Tibial nerve (tissue), 4 donors: Measurements from ENCODE around the gene SLC7A5. TPM values are rescaled to one million over a fixed set of nuclear protein-coding genes. Genes with fewer than 3 reads are reported as not detected.
"Not testable (repeated sequence)": the region's sequence is repeated elsewhere in the genome, so short reads cannot be mapped to it uniquely, and the experiment has no call there.

Source experiments
- DNase-seq, 2 donors: peaks; one replicate each; pipeline ENCODE4 v3.0.0-alpha.2; 2019; ENCODE audit warnings: low spot score in 2 of 2
- H3K27ac ChIP-seq, 4 donors: fragments of 200-600 bp; sonication (generic) in 3 of 4; one replicate each; pipeline ENCODE4 v1.5.1; 2017 to 2019; ENCODE audit warnings: mild to moderate bottlenecking in 1 of 4
- H3K27me3 ChIP-seq, 2 donors: fragments of 200-600 bp; sonication (generic) in 1 of 2; one replicate each; pipeline versions ENCODE4 v1.5.1 to v1.6.0; 2017 to 2019
- H3K36me3 ChIP-seq, 3 donors: fragments of 200-600 bp; sonication (generic); one replicate each; pipeline ENCODE4 v1.5.1; 2018 to 2019
- H3K4me1 ChIP-seq, 4 donors: fragments of 200-600 bp; sonication (generic) in 3 of 4; one replicate each; pipeline ENCODE4 v1.5.1; 2017 to 2019
- H3K4me3 ChIP-seq, 4 donors: fragments of 200-600 bp; sonication (generic) in 3 of 4; one replicate each; pipeline ENCODE4 v1.5.1; 2017 to 2019; ENCODE audit warnings: mild to moderate bottlenecking in 1 of 4, moderate library complexity in 1 of 4
- H3K9me3 ChIP-seq, 4 donors: fragments of 200-600 bp; sonication (generic) in 3 of 4; one replicate each; pipeline ENCODE4 v1.5.1; 2017 to 2019
- EP300 ChIP-seq, 2 donors: sonication (generic); formaldehyde crosslinking; IDR thresholded peaks; one replicate each; pipeline ENCODE4 v1.6.1; 2017; ENCODE audit warnings: antibody characterized with exemption in 2 of 2, mild to moderate bottlenecking in 1 of 2
- POLR2A ChIP-seq, 2 donors: fragments of 450-650 bp; IDR thresholded peaks; one replicate each; pipeline ENCODE4 v1.6.1; 2017; ENCODE audit warnings: antibody characterized with exemption in 2 of 2, mild to moderate bottlenecking in 2 of 2, moderate library complexity in 2 of 2
- WGBS, 2 donors: methylation state at CpG; one replicate each; pipeline ENCODE4 v1.1.5; 2018; 5-methylcytosine and 5-hydroxymethylcytosine counted together
- total RNA-seq, 4 donors: library from RNA; depleted of rRNA; stranded (reverse); fragments of >200 nt; gene quantifications; one replicate each; pipeline ENCODE4 v1.1.0, GENCODE V29; 2016
- TF ChIP-seq, protein P1 (sequence below), 5 experiments: fragments of 200-600 bp in 3 of 5; fragments of 450-650 bp in 2 of 5; sonication (generic) in 3 of 5; IDR thresholded peaks; one replicate each; pipeline ENCODE4 v1.5.1; 2016 to 2019; ENCODE audit warnings: antibody characterized with exemption in 5 of 5, mild to moderate bottlenecking in 3 of 5, moderate library complexity in 2 of 5

The SLC7A5 gene
- total RNA-seq, 4 donors from 2014 or later: 5.5 to 6.6 (median 6.0) TPM

DNA sequence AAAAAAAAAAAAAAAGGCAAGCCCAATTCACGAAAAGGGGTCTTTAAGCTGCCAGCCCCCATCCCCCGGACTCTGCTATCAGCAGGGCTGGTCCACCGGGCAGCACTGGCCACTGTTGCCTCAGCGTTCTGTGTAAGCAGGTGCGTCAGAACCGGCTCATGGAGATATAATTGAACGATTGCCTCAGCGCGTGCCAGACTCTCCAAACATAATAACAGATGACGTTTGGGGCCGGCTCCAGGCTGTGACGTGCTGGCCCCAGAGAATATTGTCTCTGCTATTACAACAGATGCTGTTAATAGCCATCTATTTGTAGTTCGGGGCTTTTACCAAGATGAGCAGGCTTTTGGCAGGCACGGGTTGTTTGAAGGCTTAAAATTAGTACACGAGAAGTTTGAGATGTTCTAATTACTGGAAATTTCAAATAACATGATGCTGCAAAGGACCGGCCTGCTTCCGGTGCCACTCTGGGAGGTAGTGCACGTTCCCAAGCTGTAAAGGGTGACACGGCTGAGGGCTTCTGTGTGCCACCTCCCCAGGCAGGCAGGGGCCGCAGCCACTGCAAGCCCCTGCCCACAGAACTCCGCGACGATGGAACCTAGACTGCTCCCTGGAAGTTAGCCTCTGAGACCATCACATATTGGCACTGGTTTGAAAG is 41.9 kb upstream of the SLC7A5 start:
- peak; percentile 86 to 92 for DNase-seq
- Histone ChIP-seq H3K27ac (peak overlapping the region in 2 of 4 donors; percentile 28 to 59), H3K27me3 (peaks cover 0 to 18% of the 10 kb centered on the region in 2 donors)
- peak; percentile 45 to 72 for TF ChIP-seq EP300 (IDR thresholded peaks at IDR 0.05)
- not testable (repeated sequence) for H3K4me1 ChIP-seq, H3K4me3 ChIP-seq, H3K36me3 ChIP-seq, H3K9me3 ChIP-seq
- 52 to 67% methylated on average over 20 to 22 of the region's 23 CpGs for WGBS, 2 donors

DNA sequence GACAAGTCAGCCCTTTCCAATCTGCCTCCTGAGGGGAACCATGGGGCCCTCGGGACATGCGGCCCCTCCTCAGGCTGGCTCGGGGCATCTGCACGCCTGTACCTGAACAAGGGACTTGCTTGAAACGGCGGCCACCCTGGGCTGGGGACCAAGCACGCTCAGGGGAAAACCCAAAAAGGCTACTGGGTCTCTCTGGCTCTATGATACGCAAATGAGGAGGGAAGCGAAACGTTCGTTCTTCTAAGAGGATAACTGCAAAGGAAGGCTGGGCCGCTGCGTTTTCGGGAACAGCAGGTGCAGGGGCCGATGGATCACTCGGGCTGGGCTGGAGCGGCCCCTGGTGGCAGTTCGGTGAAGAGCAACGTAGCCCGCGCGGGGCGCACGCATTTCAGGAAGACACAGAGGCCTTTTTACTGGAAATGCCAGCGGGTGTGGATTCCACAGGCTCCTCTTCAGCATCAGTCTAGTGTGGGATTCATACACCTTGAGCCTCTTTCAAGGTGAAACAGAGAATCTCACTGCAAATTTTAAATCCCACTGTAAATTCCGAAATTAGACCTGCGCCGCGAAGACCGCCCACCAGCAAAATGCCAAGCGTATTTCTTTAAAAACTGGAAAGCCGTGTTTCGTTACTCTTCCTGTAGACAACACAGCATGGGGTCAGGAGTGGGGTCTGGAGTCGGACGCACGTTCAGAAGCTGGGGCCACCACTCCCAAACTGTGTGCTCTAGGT is 40.1 kb upstream of the SLC7A5 start:
- DNase-seq: peak; percentile 57 to 76
- WGBS, 2 donors: 32% methylated on average over 36 of the region's 36 CpGs
- not testable (repeated sequence) for H3K4me1 ChIP-seq, H3K9me3 ChIP-seq, H3K36me3 ChIP-seq, H3K27ac ChIP-seq, H3K4me3 ChIP-seq
- peaks cover 0 to 18% of the 10 kb centered on the region in 2 donors for H3K27me3 ChIP-seq
- TF ChIP-seq, protein P1, sequence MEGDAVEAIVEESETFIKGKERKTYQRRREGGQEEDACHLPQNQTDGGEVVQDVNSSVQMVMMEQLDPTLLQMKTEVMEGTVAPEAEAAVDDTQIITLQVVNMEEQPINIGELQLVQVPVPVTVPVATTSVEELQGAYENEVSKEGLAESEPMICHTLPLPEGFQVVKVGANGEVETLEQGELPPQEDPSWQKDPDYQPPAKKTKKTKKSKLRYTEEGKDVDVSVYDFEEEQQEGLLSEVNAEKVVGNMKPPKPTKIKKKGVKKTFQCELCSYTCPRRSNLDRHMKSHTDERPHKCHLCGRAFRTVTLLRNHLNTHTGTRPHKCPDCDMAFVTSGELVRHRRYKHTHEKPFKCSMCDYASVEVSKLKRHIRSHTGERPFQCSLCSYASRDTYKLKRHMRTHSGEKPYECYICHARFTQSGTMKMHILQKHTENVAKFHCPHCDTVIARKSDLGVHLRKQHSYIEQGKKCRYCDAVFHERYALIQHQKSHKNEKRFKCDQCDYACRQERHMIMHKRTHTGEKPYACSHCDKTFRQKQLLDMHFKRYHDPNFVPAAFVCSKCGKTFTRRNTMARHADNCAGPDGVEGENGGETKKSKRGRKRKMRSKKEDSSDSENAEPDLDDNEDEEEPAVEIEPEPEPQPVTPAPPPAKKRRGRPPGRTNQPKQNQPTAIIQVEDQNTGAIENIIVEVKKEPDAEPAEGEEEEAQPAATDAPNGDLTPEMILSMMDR (IDR thresholded peaks at IDR 0.05): peak; percentile 72 to 85 (median 81)

DNA sequence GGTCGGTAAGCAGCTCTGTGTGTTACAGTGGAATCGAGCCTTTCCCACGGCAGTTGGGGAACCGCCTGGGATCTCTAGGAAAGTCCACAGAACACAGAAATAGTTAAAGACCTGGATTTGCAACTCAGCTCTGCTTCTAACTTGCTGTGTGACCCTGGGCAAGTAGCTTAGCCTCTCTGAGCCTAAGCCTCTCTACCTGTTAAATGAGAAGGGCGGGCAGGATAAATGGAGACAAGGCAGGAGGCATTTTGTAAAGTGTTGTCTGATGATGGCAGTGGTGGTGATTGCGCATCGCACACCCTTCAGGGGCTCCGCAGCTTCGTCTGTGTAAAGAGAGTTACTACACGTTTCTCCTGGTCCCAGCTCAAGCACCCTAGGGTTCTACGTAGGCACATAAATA is 38.8 kb upstream of the SLC7A5 start:
- not testable (repeated sequence) for H3K36me3 ChIP-seq, H3K9me3 ChIP-seq, H3K27ac ChIP-seq, DNase-seq, H3K4me1 ChIP-seq, H3K4me3 ChIP-seq
- H3K27me3 ChIP-seq: peaks cover 0 to 18% of the 10 kb centered on the region in 2 donors
- WGBS, 2 donors: 88 to 91% methylated on average over 11 of the region's 11 CpGs

DNA sequence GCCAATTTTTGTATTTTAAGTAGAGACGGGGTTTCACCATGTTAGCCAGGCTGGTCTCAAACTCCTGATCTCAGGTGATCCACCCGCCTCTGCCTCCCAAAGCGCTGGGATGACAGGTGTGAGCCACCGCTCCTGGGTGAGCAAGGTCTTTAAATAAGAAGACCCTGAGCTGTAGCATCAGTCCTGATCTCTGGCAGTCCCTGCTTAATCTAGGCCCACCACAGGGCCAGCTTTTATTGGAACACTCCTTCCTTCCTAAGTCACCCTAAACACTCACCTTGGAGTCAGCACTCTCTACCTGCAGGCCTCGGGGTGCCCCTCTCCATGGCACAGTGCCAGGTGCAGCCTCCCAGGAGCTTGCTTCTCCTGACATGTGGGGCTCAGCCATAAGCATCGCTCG is 36.2 kb upstream of the SLC7A5 start:
- not testable (repeated sequence) for H3K9me3 ChIP-seq, H3K27ac ChIP-seq, H3K4me3 ChIP-seq, H3K4me1 ChIP-seq, DNase-seq, H3K36me3 ChIP-seq
- H3K27me3 ChIP-seq: peaks cover 0 to 18% of the 10 kb centered on the region in 2 donors
- 84 to 95% methylated on average over 4 to 6 of the region's 7 CpGs for WGBS, 2 donors

DNA sequence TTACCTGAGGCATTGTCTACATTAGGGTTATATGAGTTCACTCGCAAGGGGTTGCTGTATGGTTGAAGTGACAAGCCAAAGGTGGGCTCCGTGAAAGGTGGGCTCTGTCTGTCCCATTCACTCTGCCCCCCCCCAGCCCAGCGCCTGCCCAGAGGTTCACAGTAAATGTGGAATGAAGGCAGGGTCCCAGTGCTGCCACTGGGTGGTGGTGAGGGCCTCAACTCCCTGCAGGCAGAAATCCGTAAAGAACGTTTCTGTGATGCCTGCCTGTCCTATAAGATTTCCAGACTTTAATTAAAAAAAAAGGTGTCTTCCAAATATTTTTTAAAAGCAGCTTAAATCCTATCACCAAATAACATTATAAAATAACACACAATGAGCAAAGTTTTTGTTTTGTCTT is 35.7 kb upstream of the SLC7A5 start:
- H3K27ac ChIP-seq, H3K4me1 ChIP-seq, H3K4me3 ChIP-seq, H3K9me3 ChIP-seq, H3K36me3 ChIP-seq, DNase-seq: not testable (repeated sequence)
- 63 to 67% methylated on average over 5 of the region's 5 CpGs for WGBS, 2 donors
- peaks cover 0 to 18% of the 10 kb centered on the region in 2 donors for H3K27me3 ChIP-seq

DNA sequence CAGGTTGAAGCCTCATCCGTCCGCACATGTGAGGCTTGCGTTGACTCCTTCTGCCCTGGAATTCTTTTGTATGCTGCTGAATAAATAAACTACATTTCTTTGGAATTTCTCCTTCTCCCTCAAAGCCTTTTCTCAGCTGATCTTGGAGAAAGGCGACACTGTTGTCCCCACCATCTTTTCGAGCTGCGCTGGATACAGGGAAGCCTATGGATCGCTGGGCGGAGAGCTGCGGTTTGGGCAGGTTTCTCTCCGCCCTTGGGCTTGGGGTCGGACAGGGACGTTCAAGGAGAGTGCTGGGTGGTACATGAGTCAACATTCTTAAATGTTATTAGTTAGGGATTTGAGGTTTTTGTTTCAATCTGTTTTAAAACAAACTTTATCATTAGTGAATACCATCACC is 31.2 kb upstream of the SLC7A5 start:
- DNase-seq, H3K9me3 ChIP-seq, H3K36me3 ChIP-seq, H3K4me1 ChIP-seq, H3K27ac ChIP-seq, H3K27me3 ChIP-seq, H3K4me3 ChIP-seq: not testable (repeated sequence)
- WGBS, 2 donors: 77 to 79% methylated on average over 12 of the region's 12 CpGs

DNA sequence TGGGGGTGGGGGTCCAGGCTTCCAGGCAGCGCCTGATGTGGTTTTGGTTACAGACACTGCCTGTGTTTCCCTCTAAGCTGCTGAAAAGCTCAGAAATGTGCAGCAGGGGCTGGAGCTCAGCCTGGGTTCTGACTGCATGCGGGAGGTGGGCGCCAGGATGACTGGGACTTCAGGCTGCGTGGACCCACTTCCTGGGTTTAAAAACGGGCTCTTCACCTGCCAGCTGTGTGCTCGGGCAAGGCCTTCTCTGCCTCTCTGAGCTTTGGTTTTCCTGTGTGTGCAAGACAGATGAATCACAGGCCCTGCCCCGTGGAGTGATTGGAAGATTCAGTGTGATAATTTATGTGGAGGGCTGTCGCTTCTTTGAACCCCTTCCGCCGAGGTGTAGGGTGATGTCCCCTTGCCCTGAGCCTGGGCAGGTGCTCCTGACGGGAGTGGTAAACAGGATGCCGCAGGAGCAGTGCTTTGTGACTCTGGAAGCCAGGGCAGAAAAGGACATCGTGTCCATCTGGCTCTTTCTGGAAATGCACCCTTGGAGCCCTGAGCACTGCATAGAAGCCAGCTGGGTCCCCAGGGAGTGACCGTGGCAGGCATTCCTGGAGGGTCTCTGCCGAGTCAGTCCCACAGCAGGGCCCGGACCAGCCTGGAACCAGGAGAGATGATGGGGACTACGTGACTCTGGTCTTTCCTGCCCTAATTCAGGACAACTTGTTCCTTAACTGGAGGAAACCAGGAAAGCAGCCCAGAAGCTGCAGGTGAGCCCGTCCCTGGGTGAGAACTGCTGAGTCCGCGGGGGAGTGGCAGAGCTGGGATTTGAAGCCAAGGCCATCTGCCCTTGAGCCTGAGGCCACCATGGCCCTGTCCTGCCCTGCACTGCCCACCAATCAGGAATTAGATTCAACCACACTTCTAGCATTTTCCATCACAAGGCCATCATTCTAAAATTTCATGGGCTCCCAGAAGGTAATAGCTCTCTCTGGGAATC is 28.5 kb upstream of the SLC7A5 start:
- Histone ChIP-seq H3K9me3 (no peaks in the 10 kb centered on the region), H3K27me3 (peaks cover 0 to 7% of the 10 kb centered on the region in 2 donors), H3K4me1 (no peaks in the 10 kb centered on the region), H3K27ac (no peak overlapping the region), H3K4me3 (no peak overlapping the region), H3K36me3 (no peaks in the 10 kb centered on the region)
- 68 to 71% methylated on average over 19 to 20 of the region's 20 CpGs for WGBS, 2 donors
- TF ChIP-seq, protein P1 (IDR thresholded peaks at IDR 0.05): no peak
- no peak for TF ChIP-seq POLR2A (IDR thresholded peaks at IDR 0.05)
- no peak for TF ChIP-seq EP300 (IDR thresholded peaks at IDR 0.05)
- DNase-seq: no peak

DNA sequence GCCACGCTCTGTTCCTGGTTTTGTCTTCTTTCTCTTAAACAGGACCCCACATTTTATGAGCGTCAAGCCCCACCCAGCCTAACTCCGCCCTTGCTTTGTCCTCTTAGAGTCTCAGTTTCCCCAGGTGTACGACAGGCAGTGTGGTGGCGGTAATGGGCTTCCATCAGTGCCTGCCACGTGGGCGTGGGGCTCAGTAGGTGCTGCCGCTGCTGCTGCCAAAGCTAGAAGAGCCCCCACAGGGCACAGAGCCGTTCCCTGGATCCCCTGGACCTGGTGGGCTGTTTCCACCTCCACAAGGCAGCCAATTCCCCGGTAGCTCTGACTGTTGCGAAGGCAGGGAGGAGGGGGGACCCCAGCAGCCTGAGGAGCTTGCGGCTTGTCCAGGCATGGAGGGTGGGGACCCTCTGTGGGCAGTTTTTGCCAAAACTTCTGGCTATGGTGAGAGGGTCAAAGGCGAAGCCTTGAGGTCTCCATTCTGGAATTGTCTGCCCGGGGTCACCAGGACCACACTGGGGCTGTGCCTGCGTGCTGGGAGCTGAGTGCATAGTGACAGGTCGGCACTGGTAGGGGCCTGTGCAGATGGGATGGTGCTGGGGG is 27.7 kb upstream of the SLC7A5 start:
- H3K27me3 ChIP-seq, H3K4me3 ChIP-seq, H3K9me3 ChIP-seq, H3K36me3 ChIP-seq, DNase-seq, H3K4me1 ChIP-seq: not testable (repeated sequence)
- peak overlapping the region in 1 of 4 donors; percentile 40 for H3K27ac ChIP-seq
- 75% methylated on average over 12 to 16 of the region's 16 CpGs for whole genome bisulfite sequencing, 2 donors

DNA sequence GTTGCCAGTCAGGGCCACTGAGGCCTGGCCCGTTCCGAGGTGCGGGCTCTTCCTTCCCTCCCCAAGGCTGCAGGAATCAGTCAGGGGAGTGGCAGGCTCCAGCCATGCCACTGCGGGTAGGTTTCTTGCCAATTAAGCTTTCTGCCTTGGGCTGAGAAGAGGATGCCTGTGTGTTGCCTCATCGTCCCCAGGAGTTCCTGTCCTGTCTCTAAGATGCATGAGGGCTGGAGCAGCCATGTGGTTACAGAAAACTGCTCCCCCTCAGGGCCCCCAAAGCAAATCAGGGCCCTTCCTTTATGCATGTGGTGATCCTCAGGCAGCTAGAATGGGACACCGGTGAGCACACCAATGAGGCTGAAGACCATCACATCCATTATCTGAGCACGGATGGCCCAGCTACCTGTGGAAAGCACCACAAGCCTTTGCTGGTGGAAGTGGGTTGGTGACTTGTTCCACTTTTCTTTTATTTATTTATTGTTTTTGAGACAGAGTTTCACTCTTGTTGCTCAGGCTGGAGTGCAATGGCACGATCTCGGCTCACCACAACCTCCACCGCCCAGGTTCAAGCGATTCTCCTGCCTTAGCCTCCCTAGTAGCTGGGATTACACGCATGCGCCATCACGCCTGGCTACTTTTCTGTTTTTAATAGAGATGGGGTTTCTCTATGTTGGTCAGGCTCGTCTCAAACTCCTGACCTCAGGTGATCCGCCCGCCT is 27.0 kb upstream of the SLC7A5 start:
- not testable (repeated sequence) for H3K9me3 ChIP-seq, H3K4me3 ChIP-seq, H3K4me1 ChIP-seq, H3K27me3 ChIP-seq, DNase-seq, H3K36me3 ChIP-seq
- peak overlapping the region in 1 of 4 donors; percentile 59 for H3K27ac ChIP-seq
- 78 to 81% methylated on average over 16 to 17 of the region's 17 CpGs for WGBS, 2 donors
